HG03108 (cell line): ENCODE data around the gene SYT15B.
"Not testable (repeated sequence)": the region's sequence is repeated elsewhere in the genome, so short reads cannot be mapped to it uniquely, and the experiment has no call there.

Experiments used
- ATAC-seq: cut with Tn5 transposase; IDR thresholded peaks from one replicate; pipeline ENCODE4 v1.9.1; 2021; ENCODE audit warnings: moderate library complexity; ENCODE audit not compliant: unreplicated experiment

SYT15B gene

GRCh38 chr10:47763554-47764175 is at the start of gene SYT15B:
Gene SYT15B, minus strand, starts transcription at chr10:47763592. Its CDS starts 952 bp downstream, at chr10:47762640.
- not testable (repeated sequence) for ATAC-seq

- ATAC-seq, result not testable (repeated sequence)
Observed at GRCh38 chr10:47779590-47779989, 16.2 kb upstream of the SYT15B start.

GRCh38 chr10:47775361-47776231 is 12.2 kb upstream of the SYT15B start:
- ATAC-seq, result peak; percentile 72

- ATAC-seq, result not testable (repeated sequence)
Observed at GRCh38 chr10:47770745-47771144, 7.4 kb upstream of the SYT15B start.

- not testable (repeated sequence) for ATAC-seq
Observed at GRCh38 chr10:47768578-47769115, 5.3 kb upstream of the SYT15B start.

GRCh38 chr10:47768085-47768484 is 4.7 kb upstream of the SYT15B start:
- ATAC-seq, result not testable (repeated sequence)

- ATAC-seq, result not testable (repeated sequence)
Observed at GRCh38 chr10:47767236-47767635, 3.8 kb upstream of the SYT15B start.

- not testable (repeated sequence) for ATAC-seq
Observed at GRCh38 chr10:47765232-47765631, 1.8 kb upstream of the SYT15B start.

- ATAC-seq, result not testable (repeated sequence)
Observed at GRCh38 chr10:47762674-47763553, 478 bp downstream of the SYT15B start.

- not testable (repeated sequence) for ATAC-seq
Observed at GRCh38 chr10:47758855-47759254, 4.5 kb downstream of the SYT15B start.

- not testable (repeated sequence) for ATAC-seq
Observed at GRCh38 chr10:47756169-47756568, 7.2 kb downstream of the SYT15B start.

- not testable (repeated sequence) for ATAC-seq
Observed at GRCh38 chr10:47753871-47754270, 9.5 kb downstream of the SYT15B start.

- ATAC-seq, result not testable (repeated sequence)
Observed at GRCh38 chr10:47753176-47753575, 10.2 kb downstream of the SYT15B start.

GRCh38 chr10:47751821-47752220 is 11.6 kb downstream of the SYT15B start:
- ATAC-seq, result not testable (repeated sequence)

- not testable (repeated sequence) for ATAC-seq
Observed at GRCh38 chr10:47750360-47750759, 13.0 kb downstream of the SYT15B start.

- not testable (repeated sequence) for ATAC-seq
Observed at GRCh38 chr10:47746780-47747376, 16.5 kb downstream of the SYT15B start.

GRCh38 chr10:47744881-47745280 is 18.5 kb downstream of the SYT15B start:
- ATAC-seq, result not testable (repeated sequence)

- ATAC-seq, result peak; percentile 57
Observed at GRCh38 chr10:47743611-47744550, 19.5 kb downstream of the SYT15B start.

GRCh38 chr10:47740868-47741267 is 22.5 kb downstream of the SYT15B start:
- peak; percentile 65 for ATAC-seq
